ENCODE data around the gene ALKBH3. TPM values are rescaled to one million over a fixed set of nuclear protein-coding genes. Genes with fewer than 3 reads are reported as not detected.

Gene ALKBH3
- total and polyA plus RNA-seq, 8 donors = 13.9 to 29.1 (median 17.5) TPM

- no peaks in the 10 kb centered on the region for H3K9me3 ChIP-seq
- no peak for TF ChIP-seq CTCF (IDR thresholded peaks at IDR 0.05)
- 25 to 48% methylated on average over 5 of the region's 5 CpGs for WGBS, 2 donors
- DNase-seq (no peak), ATAC-seq (peak in 3 of 4 donors; percentile 14 to 73 (median 71)), FAIRE-seq (no peak)
- intact Hi-C loops (cut with DNase I) = no loop called here
- H3K4me1 ChIP-seq = no peaks in the 10 kb centered on the region
- no peaks in the 10 kb centered on the region for H3K36me3 ChIP-seq
- H3K27ac ChIP-seq = no peak overlapping the region
- H3K4me3 ChIP-seq = no peak overlapping the region
- H3K27me3 ChIP-seq = peaks cover 0 to 5% (median 0%) of the 10 kb centered on the region in 4 donors
Observed at GRCh38 chr11:43868852-43869567, 11.6 kb upstream of the ALKBH3 start.

- H3K9me3 ChIP-seq = no peaks in the 10 kb centered on the region
- H3K4me3 ChIP-seq = no peak overlapping the region
- intact Hi-C loops (cut with DNase I) = no loop called here
- H3K4me1 ChIP-seq = no peaks in the 10 kb centered on the region
- no peaks in the 10 kb centered on the region for H3K36me3 ChIP-seq
- DNase-seq = no peak
- no peak for FAIRE-seq
- no peak for TF ChIP-seq CTCF (IDR thresholded peaks at IDR 0.05)
- no peak for ATAC-seq
- 43 to 51% methylated on average over 2 of the region's 2 CpGs for WGBS, 2 donors
- H3K27me3 ChIP-seq = peaks cover 0 to 5% (median 0%) of the 10 kb centered on the region in 4 donors
- H3K27ac ChIP-seq = no peak overlapping the region
Observed at GRCh38 chr11:43871051-43871450, 9.6 kb upstream of the ALKBH3 start.

GRCh38 chr11:43872995-43873394 lies 7.6 kb upstream of the ALKBH3 start:
- TF ChIP-seq CTCF (IDR thresholded peaks at IDR 0.05) = no peak
- H3K4me1 ChIP-seq = no peaks in the 10 kb centered on the region
- H3K36me3 ChIP-seq = no peaks in the 10 kb centered on the region
- ATAC-seq (no peak), FAIRE-seq (no peak), DNase-seq (no peak)
- peaks cover 0 to 5% (median 0%) of the 10 kb centered on the region in 4 donors for H3K27me3 ChIP-seq
- intact Hi-C loops (cut with DNase I) = no loop called here
- no peak overlapping the region for H3K4me3 ChIP-seq
- WGBS, 2 donors = 53 to 67% methylated on average over 7 of the region's 7 CpGs
- H3K27ac ChIP-seq = no peak overlapping the region
- H3K9me3 ChIP-seq = no peaks in the 10 kb centered on the region

- intact Hi-C loops (cut with DNase I) = no loop called here
Observed at GRCh38 chr11:43874078-43874477, 6.6 kb upstream of the ALKBH3 start.

More at GRCh38 chr11:43874078-43874477, 6.6 kb upstream of the ALKBH3 start:
- FAIRE-seq = no peak
- no peaks in the 10 kb centered on the region for H3K4me1 ChIP-seq
- peaks cover 0 to 5% (median 0%) of the 10 kb centered on the region in 4 donors for H3K27me3 ChIP-seq
- H3K36me3 ChIP-seq = no peaks in the 10 kb centered on the region
- ATAC-seq = no peak
- H3K4me3 ChIP-seq = no peak overlapping the region
- H3K27ac ChIP-seq = no peak overlapping the region
- H3K9me3 ChIP-seq = no peaks in the 10 kb centered on the region
- DNase-seq = no peak
- WGBS, 2 donors = 49 to 51% methylated on average over 3 of the region's 3 CpGs
- no peak for TF ChIP-seq CTCF (IDR thresholded peaks at IDR 0.05)
